ENCODE measurements around the gene TIMM23.
"Not testable (repeated sequence)": the region's sequence is repeated elsewhere in the genome, so short reads cannot be mapped to it uniquely, and the experiment has no call there.

The TIMM23 gene

DNA sequence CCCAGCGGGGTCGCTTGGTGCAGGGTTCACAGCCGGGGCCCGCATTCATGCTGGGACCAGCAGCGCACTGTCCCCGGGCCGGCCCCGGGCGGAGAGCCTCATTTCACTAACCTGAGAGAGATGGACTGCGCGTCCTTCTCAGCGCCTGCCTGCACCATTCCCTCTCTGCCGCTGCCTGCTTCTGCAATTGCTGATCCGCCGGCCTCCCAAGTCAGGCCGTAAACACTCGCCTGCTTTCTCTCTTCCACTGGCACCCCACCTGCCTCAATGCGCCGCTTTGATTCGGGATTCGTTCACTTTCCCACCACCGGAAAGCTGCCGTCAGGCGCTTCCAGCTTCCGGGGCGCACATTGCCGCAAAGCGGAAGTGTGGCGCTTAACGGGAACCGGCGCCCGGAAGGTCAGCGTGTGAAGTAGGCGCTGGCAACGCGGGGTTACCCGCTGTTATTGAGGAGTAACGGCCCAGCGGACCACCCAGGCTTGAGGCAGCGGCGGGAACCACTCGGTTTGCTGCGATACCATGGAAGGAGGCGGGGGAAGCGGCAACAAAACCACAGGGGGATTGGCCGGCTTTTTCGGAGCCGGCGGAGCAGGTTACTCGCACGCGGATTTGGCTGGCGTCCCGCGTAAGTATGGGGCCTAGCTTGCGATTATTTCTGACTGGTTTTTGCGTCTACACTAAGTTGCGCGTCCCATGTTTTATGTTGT is at the start of gene TIMM23:
TSS of gene TIMM23 (plus strand) at position 384 of the 707 bp plus-strand sequence. CDS start at position 520, 136 bp downstream.
- peak; percentile 85 to 89 for DNase-seq

GRCh38 chr10:45926790-45927189 is 45.5 kb upstream of the TIMM23 start:
- not testable (repeated sequence) for DNase-seq

DNA sequence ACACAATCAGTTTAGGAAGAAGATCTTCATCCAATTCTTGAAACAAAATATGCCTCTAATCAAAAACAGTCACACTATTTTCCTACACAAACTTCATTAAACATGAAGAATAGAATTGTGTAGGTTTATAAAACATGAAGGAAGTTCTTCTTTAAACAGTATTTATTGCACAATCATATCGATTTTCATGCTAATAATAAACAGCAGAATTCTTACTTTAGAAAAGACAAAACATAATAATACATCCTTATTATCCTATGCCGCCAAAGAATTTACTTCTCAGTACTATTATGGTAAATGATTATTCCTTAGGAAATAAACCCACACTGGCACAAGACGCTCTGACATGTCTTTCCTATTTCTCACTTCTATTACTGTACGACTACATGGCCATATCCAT is 41.0 kb upstream of the TIMM23 start:
- not testable (repeated sequence) for DNase-seq

DNA sequence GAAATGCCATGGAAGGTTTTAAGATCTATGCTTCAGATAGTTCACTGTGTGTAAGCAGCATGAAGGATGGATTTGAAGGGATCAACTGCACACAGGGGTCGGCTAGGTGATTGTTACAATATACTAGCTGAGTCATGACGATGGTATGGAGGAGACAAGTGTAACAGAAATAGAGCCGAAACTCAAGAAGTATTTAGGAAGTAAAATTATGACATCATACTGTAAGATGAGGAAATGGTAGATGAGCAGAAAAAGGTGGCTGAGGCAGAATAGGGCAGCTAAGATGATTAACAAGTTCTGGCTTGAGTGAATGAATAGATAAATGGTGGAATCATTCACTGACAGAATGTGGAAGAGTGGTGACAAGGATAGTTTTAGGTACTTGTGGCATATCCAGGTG is 37.5 kb upstream of the TIMM23 start:
- not testable (repeated sequence) for DNase-seq

DNA sequence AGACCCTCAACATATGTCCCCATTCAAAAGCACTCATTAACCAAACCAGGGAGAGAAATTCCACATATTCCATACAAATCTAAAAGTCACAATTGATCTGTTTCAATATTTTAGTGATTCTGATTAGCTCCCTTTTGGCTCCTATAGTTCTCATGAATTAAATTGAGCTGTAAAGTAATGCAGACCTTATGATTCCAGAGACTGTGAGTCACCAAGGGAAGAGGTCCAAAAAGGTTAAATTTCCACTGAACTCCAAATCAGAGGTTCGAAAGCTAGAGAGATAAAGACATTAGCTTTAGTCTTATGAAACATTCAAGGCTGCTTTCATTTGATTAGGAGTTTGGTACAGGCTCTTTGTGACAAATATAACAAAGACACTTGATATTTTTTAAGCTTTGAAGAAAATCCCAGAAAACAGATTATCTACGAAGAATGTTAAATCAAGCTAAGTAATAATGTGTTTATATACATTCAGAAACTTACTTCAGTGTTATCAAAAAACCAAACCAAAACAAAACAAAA is 33.1 kb upstream of the TIMM23 start:
- DNase-seq = not testable (repeated sequence)

DNA sequence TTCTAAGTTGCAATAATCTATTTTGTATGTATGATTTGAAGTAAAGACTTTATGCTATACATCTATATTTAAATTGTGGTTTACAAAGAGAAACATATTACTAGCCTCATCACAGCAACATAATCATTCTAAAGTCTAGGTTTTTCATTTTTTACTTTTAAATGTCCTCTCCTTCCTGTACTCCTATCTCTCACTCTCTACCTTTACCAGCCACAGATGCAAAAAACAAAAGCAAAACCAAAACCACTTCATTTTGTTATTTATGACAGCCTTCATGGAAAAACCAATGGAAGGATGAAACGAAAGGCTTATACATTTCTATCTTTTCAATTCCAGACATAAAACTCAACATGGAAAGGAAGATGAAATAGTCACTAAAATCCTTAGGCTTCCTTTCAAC is 31.1 kb upstream of the TIMM23 start:
- not testable (repeated sequence) for DNase-seq

- DNase-seq = not testable (repeated sequence)
These were observed 26.8 kb upstream of the TIMM23 start for GRCh38 chr10:45945476-45945875.

- not testable (repeated sequence) for DNase-seq
These were observed 24.9 kb upstream of the TIMM23 start for GRCh38 chr10:45947363-45947762.

GRCh38 chr10:45948801-45949200 is 23.5 kb upstream of the TIMM23 start:
- not testable (repeated sequence) for DNase-seq

GRCh38 chr10:45954367-45954766 is 17.9 kb upstream of the TIMM23 start:
- not testable (repeated sequence) for DNase-seq

- DNase-seq = not testable (repeated sequence)
These were observed 15.7 kb upstream of the TIMM23 start for GRCh38 chr10:45956634-45957033.

GRCh38 chr10:45957928-45958327 is 14.4 kb upstream of the TIMM23 start:
- DNase-seq = not testable (repeated sequence)

GRCh38 chr10:45962686-45963452 is 9.4 kb upstream of the TIMM23 start:
- DNase-seq = not testable (repeated sequence)

GRCh38 chr10:45971019-45971418 is 1.3 kb upstream of the TIMM23 start:
- not testable (repeated sequence) for DNase-seq

- not testable (repeated sequence) for DNase-seq
These were observed 565 bp upstream of the TIMM23 start for GRCh38 chr10:45971742-45972105.

DNA sequence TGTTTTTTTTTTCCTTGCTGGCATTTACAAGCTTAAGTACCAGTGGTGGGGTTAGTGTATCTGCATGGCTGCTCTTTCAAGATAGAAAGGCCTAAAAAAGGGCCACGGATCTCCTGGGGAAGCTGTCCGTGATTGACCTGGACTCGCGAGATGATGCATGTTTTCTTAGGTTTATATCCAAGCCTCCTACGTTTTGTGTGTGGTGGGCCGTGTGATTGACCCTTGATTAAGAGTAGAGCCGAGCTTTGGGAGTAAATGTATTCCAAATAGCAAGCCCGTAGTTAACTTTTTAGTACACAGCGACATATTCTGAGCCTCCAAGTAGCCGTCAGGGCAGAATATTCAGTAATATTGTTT is 502 bp downstream of the TIMM23 start:
- DNase-seq = not testable (repeated sequence)

DNA sequence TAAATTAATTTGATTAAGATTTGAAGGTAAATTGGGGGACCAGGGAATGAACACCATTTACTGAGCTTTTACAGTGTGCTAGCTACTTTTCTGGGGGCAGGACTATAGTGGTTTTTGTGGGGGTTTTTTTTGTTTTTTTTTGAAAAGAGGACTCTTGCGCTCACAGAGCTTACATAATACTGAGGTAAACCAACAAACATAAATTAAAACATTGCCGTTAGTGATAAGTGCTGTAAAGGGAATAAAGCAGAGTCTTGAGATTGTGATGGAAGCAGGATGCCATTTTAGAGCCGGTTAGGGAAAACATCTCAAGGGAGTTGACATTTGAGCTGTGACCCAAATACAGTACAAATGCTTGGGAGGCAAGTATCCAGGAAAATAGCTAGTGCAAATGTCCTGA is 1.8 kb downstream of the TIMM23 start:
- DNase-seq = not testable (repeated sequence)

DNA sequence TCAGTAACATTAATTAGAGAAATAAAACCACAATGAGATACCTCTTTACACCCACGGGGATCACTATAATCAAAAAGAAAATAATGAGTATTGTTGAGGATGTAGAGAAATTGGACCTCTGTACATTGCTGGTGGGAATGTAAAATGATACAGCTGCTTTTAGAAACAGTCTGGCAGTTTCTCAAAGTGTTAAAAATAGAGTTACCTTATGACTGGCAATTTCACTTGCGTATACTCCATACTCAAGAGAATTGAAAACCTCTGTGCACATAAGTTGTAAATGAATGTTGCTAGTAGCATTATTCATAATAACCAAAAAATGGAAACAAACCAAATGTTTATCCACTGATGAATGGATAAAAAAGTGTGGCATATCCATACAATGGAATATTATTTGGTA is 6.3 kb downstream of the TIMM23 start:
- not testable (repeated sequence) for DNase-seq

GRCh38 chr10:45981367-45981766 is 9.1 kb downstream of the TIMM23 start:
- DNase-seq = not testable (repeated sequence)

DNA sequence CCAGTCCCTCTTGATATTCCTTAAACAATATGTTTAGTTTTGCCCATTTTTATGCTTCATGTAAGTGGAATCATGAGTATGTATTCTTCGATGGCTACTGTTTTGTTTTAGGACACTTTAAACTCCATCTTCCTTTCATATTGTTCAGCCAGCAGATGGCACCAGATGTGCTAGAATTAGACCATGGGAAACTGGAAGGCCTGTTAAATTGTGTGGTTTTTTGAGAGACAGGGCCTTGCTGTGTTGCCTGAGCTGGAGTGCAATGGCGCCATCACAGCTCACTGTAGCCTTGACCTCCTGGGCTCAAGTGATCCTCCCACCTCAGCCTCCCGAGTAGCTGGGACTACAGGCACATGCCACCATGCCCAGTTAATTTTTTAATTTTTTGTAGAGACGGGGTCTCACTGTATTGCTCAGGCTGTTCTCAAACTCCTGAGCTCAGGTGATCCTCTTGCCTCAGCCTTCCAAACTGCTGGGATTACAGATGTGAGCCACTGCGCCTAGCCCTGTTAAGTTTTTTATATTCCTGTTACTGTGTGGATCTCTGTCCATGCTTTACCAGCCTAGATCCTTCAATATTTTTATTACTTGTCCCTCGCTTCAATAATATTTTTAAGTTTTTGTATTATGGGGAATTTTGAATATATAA is 11.4 kb downstream of the TIMM23 start:
- DNase-seq = peak; percentile 54 to 72

DNA sequence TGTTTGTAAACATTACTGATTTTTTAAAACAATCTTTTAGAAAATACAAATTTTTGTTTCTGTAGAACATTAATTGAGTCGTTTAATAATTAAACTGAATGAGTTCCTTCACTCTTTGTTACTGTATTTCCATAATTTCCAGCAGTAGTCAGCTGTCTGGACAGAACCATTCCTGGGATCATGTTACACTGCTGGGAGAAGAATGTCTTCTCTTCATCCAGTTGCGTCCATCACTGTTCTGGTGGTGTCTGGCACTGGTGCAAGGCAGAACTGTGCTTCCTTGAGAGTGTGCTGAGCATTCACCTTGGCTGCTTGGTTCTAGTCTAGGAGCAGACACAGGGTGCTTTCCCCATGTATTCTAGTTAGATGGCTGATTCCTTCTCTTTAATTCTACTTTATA is 12.2 kb downstream of the TIMM23 start:
- not testable (repeated sequence) for DNase-seq

- DNase-seq = not testable (repeated sequence)
These were observed 13.3 kb downstream of the TIMM23 start for GRCh38 chr10:45985590-45985989.

DNA sequence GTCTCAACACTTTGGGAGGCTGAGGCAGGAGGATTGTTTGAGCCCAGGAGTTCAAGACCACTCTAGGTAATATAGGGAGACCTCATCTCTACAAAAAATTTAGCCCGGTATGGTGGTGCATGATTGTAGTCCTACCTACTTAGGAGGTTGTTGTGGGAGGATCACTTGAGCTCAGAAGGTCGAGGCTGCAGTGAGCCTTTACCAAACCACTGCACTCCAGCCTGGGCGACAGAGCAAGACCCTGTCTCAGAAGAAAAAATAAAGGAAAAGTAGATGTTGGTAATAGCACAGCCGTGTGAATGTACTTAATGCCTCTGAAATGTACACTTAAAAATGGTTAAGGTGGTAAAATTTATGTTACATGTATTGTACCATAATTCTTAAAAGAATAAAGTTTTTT is 25.3 kb downstream of the TIMM23 start:
- no peak for DNase-seq
